ENCODE measurements around the gene FOXC1. TPM values are rescaled to one million over a fixed set of nuclear protein-coding genes. Genes with fewer than 3 reads are reported as not detected.

The FOXC1 gene
- polyA plus RNA-seq, 1 donor from 2014 or later: 0.09 TPM

- no peaks in the 10 kb centered on the region for H3K9me3 ChIP-seq (ENCODE audit: low read length)
- H3K79me2 ChIP-seq (replicated peaks; ENCODE audit: insufficient read depth, low read length): no peaks in the 10 kb centered on the region
- H3F3A ChIP-seq (ENCODE audit: insufficient read depth, low read length, poor library complexity, severe bottlenecking): no peaks in the 10 kb centered on the region
- TF ChIP-seq RAD21 (conservative IDR thresholded peaks at IDR 0.05): no peak
- TF ChIP-seq SMC3 (conservative IDR thresholded peaks at IDR 0.05; ENCODE audit: poor library complexity): no peak
- no peak for TF ChIP-seq CTCF (IDR thresholded peaks at IDR 0.05; ENCODE audit: poor library complexity, severe bottlenecking)
- TF ChIP-seq EP300 (conservative IDR thresholded peaks at IDR 0.05; ENCODE audit: poor library complexity, severe bottlenecking): no peak
- TF ChIP-seq POLR2AphosphoS5 (IDR thresholded peaks at IDR 0.05): no peak
- TF ChIP-seq MXI1 (conservative IDR thresholded peaks at IDR 0.05; ENCODE audit: poor library complexity, severe bottlenecking): no peak
- no peak overlapping the region for H3K4me2 ChIP-seq (ENCODE audit: low read length)
- H3K36me3 ChIP-seq (ENCODE audit: insufficient read depth, low read length): no peaks in the 10 kb centered on the region
- H3K9ac ChIP-seq (ENCODE audit: low read length): no peak overlapping the region
- H2AFZ ChIP-seq (ENCODE audit: low read depth, low read length): no peak overlapping the region
- no peaks in the 10 kb centered on the region for H3K9me2 ChIP-seq (ENCODE audit: insufficient read depth, low read length)
- H3K4me3 ChIP-seq (ENCODE audit: low read length): no peak overlapping the region
- H3K27me3 ChIP-seq (ENCODE audit: insufficient read depth, low read depth, low read length): no peaks in the 10 kb centered on the region
- no peaks in the 10 kb centered on the region for H4K20me1 ChIP-seq (ENCODE audit: insufficient read depth)
- no peak overlapping the region for H3K27ac ChIP-seq (ENCODE audit: low read length)
These were observed 31.6 kb upstream of the FOXC1 start for GRCh38 chr6:1577896-1578745.

- TF ChIP-seq TAF1 (IDR thresholded peaks at IDR 0.05; ENCODE audit: low read depth) (no peak), RAD21 (conservative IDR thresholded peaks at IDR 0.05) (no peak), SMC3 (conservative IDR thresholded peaks at IDR 0.05; ENCODE audit: poor library complexity) (no peak), EZH2 (IDR thresholded peaks at IDR 0.05; ENCODE audit: borderline replicate concordance, insufficient read depth, low read length, poor library complexity, severe bottlenecking) (no peak), EP300 (conservative IDR thresholded peaks at IDR 0.05; ENCODE audit: poor library complexity, severe bottlenecking) (no peak), MXI1 (conservative IDR thresholded peaks at IDR 0.05; ENCODE audit: poor library complexity, severe bottlenecking) (no peak), POLR2AphosphoS5 (IDR thresholded peaks at IDR 0.05) (no peak), REST (IDR thresholded peaks at IDR 0.05; ENCODE audit: borderline replicate concordance) (no peak), CTCF (IDR thresholded peaks at IDR 0.05; ENCODE audit: poor library complexity, severe bottlenecking) (no peak)
- no peak overlapping the region for H3K4me2 ChIP-seq (ENCODE audit: low read length)
- H3K27me3 ChIP-seq (ENCODE audit: insufficient read depth, low read depth, low read length): no peaks in the 10 kb centered on the region
- no peaks in the 10 kb centered on the region for H3F3A ChIP-seq (ENCODE audit: insufficient read depth, low read length, poor library complexity, severe bottlenecking)
- H2AFZ ChIP-seq (ENCODE audit: low read depth, low read length): no peak overlapping the region
- no peak overlapping the region for H3K9ac ChIP-seq (ENCODE audit: low read length)
- no peaks in the 10 kb centered on the region for H3K36me3 ChIP-seq (ENCODE audit: insufficient read depth, low read length)
- no peak overlapping the region for H3K4me3 ChIP-seq (ENCODE audit: low read length)
- H3K9me3 ChIP-seq (ENCODE audit: low read length): no peaks in the 10 kb centered on the region
- no peaks in the 10 kb centered on the region for H3K79me2 ChIP-seq (replicated peaks; ENCODE audit: insufficient read depth, low read length)
- H3K27ac ChIP-seq (ENCODE audit: low read length): no peak overlapping the region
- H3K9me2 ChIP-seq (ENCODE audit: insufficient read depth, low read length): no peaks in the 10 kb centered on the region
- H4K20me1 ChIP-seq (ENCODE audit: insufficient read depth): no peaks in the 10 kb centered on the region
These were observed 30.6 kb upstream of the FOXC1 start for GRCh38 chr6:1579096-1579495.

Data from neural cell (in vitro differentiated cells).